ENCODE measurements around the gene TTI1.

- no peak for TF ChIP-seq ZNF623 (tag by site-specific recombination; IDR thresholded peaks at IDR 0.05)
- TF ChIP-seq ZBTB7A (tag by site-specific recombination; IDR thresholded peaks at IDR 0.05; ENCODE audit: low read depth) = no peak
- TF ChIP-seq, protein P1, sequence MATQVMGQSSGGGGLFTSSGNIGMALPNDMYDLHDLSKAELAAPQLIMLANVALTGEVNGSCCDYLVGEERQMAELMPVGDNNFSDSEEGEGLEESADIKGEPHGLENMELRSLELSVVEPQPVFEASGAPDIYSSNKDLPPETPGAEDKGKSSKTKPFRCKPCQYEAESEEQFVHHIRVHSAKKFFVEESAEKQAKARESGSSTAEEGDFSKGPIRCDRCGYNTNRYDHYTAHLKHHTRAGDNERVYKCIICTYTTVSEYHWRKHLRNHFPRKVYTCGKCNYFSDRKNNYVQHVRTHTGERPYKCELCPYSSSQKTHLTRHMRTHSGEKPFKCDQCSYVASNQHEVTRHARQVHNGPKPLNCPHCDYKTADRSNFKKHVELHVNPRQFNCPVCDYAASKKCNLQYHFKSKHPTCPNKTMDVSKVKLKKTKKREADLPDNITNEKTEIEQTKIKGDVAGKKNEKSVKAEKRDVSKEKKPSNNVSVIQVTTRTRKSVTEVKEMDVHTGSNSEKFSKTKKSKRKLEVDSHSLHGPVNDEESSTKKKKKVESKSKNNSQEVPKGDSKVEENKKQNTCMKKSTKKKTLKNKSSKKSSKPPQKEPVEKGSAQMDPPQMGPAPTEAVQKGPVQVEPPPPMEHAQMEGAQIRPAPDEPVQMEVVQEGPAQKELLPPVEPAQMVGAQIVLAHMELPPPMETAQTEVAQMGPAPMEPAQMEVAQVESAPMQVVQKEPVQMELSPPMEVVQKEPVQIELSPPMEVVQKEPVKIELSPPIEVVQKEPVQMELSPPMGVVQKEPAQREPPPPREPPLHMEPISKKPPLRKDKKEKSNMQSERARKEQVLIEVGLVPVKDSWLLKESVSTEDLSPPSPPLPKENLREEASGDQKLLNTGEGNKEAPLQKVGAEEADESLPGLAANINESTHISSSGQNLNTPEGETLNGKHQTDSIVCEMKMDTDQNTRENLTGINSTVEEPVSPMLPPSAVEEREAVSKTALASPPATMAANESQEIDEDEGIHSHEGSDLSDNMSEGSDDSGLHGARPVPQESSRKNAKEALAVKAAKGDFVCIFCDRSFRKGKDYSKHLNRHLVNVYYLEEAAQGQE (tag by site-specific recombination; IDR thresholded peaks at IDR 0.05) = no peak
- no peak for TF ChIP-seq ZNF791 (tag by site-specific recombination; IDR thresholded peaks at IDR 0.05)
- no peak for TF ChIP-seq PRDM10 (tag by site-specific recombination; IDR thresholded peaks at IDR 0.05)
- TF ChIP-seq CTCF (tag by site-specific recombination; IDR thresholded peaks at IDR 0.05) = no peak
- TF ChIP-seq ZNF521 (tag by site-specific recombination; IDR thresholded peaks at IDR 0.05) = no peak
- TF ChIP-seq ZNF140 (tag by site-specific recombination; IDR thresholded peaks at IDR 0.05) = no peak
- TF ChIP-seq ZNF394 (tag by site-specific recombination; IDR thresholded peaks at IDR 0.05; ENCODE audit: borderline replicate concordance) = no peak
- no peak for TF ChIP-seq ZNF121 (tag by site-specific recombination; IDR thresholded peaks at IDR 0.05)
Observed at GRCh38 chr20:37935435-37935834, 97.8 kb downstream of the TTI1 start.

Measured in HEK293 (cell line).